B cell (primary cell): Measurements from ENCODE around the gene DNAJA3. TPM values are rescaled to one million over a fixed set of nuclear protein-coding genes. Genes with fewer than 3 reads are reported as not detected.

ENCODE experiments used
- ATAC-seq: fragments of 200-7000 bp; cut with Tn5 transposase; one replicate; pipeline ENCODE4 v1.10.0; 2021; ENCODE audit warnings: low read depth, mild to moderate bottlenecking, moderate number of reproducible peaks, moderate library complexity
- CTCF ChIA-PET: fragments of 350-600 bp; sonication (Branson Sonifier 250); formaldehyde crosslinking; loops from one replicate; lab custom pipeline; 2021; ENCODE audit warnings: antibody characterized with exemption, inconsistent platforms; lab: Charles Lee
- POLR2A ChIA-PET: fragments of 350-600 bp; sonication (Branson Sonifier 250); formaldehyde crosslinking; loops from one replicate; lab custom pipeline; 2021; ENCODE audit warnings: antibody characterized with exemption; lab: Charles Lee
- DNase-seq: peaks from one replicate; pipeline ENCODE4 v3.0.0; 2013
- H2AFZ ChIP-seq: 2 replicates; pipeline ENCODE4 v1.6.1; 2012; ENCODE audit warnings: mild to moderate bottlenecking, low read depth, low read length; ENCODE audit not compliant: insufficient read depth, poor library complexity, severe bottlenecking
- H3K27ac ChIP-seq, 2 donors: 1 replicate in 1 of 2; 2 replicates in 1 of 2; pipeline ENCODE4 v1.5.1; 2012 to 2013; ENCODE audit warnings: low read length in 2 of 2, mild to moderate bottlenecking in 2 of 2, moderate library complexity in 1 of 2
- H3K27me3 ChIP-seq, 4 experiments: fragments of 200-600 bp in 1 of 4; sonication (generic) in 1 of 4; replicated peaks in 1 of 4; 1 replicate in 2 of 4; 2 replicates in 2 of 4; pipeline versions ENCODE4 v1.6.1 to v1.7.0; 2013 to 2016; ENCODE audit warnings: low read length in 3 of 4, mild to moderate bottlenecking in 2 of 4, mixed read lengths in 1 of 4, moderate library complexity in 1 of 4; ENCODE audit not compliant: insufficient read depth in 4 of 4, control insufficient read depth in 3 of 4; ENCODE audit errors: control extremely low read depth in 1 of 4
- H3K36me3 ChIP-seq, 2 experiments: replicated peaks in 1 of 2; 1 replicate in 1 of 2; 2 replicates in 1 of 2; pipeline versions ENCODE4 v1.6.1 to v1.7.1; 2013; ENCODE audit warnings: low read length in 1 of 2; ENCODE audit not compliant: insufficient read depth in 2 of 2, control insufficient read depth in 1 of 2; ENCODE audit errors: control extremely low read depth in 1 of 2, extremely low read depth in 1 of 2
- H3K4me1 ChIP-seq, 2 donors: fragments of 200-600 bp in 1 of 2; sonication (generic) in 1 of 2; 1 replicate in 1 of 2; 2 replicates in 1 of 2; pipeline versions ENCODE4 v1.5.1 to v1.6.1; 2013 to 2017; ENCODE audit warnings: low read length in 2 of 2; ENCODE audit not compliant: control insufficient read depth in 2 of 2, insufficient read depth in 2 of 2
- H3K4me2 ChIP-seq: replicated peaks from 2 replicates; pipeline ENCODE3; 2012; ENCODE audit warnings: mild to moderate bottlenecking, low read depth, low read length; ENCODE audit not compliant: poor library complexity, severe bottlenecking
- H3K4me3 ChIP-seq, 5 experiments: fragments of 200-600 bp in 1 of 5; sonication (generic) in 1 of 5; 1 replicate in 3 of 5; 2 replicates in 2 of 5; pipeline versions ENCODE4 v1.5.1 to v1.7.0; 2011 to 2016; ENCODE audit warnings: low read length in 4 of 5, mild to moderate bottlenecking in 4 of 5, low read depth in 2 of 5, control low read depth in 1 of 5, moderate library complexity in 1 of 5; ENCODE audit not compliant: insufficient read depth in 1 of 5; ENCODE audit errors: control extremely low read depth in 1 of 5, extremely low read depth in 1 of 5
- H3K79me2 ChIP-seq: fragments of 200-600 bp; sonication (generic); one replicate; pipeline ENCODE4 v1.6.0; 2016; ENCODE audit warnings: low read length; ENCODE audit not compliant: control insufficient read depth, insufficient read depth
- H3K9ac ChIP-seq: fragments of 200-600 bp; sonication (generic); 2 replicates; pipeline ENCODE4 v1.6.1; 2017; ENCODE audit warnings: mild to moderate bottlenecking, low read length, moderate library complexity
- H3K9me3 ChIP-seq, 3 donors: one replicate each; pipeline versions ENCODE4 v1.6.1 to v1.7.1; 2013; ENCODE audit warnings: low read length in 2 of 3; ENCODE audit not compliant: control insufficient read depth in 2 of 3, insufficient read depth in 1 of 3; ENCODE audit errors: control extremely low read depth in 1 of 3
- H4K20me1 ChIP-seq: 2 replicates; pipeline ENCODE4 v1.6.0; 2012; ENCODE audit warnings: mild to moderate bottlenecking, low read length; ENCODE audit not compliant: insufficient read depth, control insufficient read depth, poor library complexity, severe bottlenecking
- H3K27ac Mint-ChIP-seq: one replicate; pipeline ENCODE4 v1.8.0; 2021; ENCODE audit warnings: mixed read lengths
- H3K27me3 Mint-ChIP-seq: one replicate; pipeline ENCODE4 v1.8.0; 2021; ENCODE audit warnings: mixed read lengths
- H3K4me1 Mint-ChIP-seq: one replicate; pipeline ENCODE4 v1.8.0; 2021; ENCODE audit warnings: mixed read lengths
- H3K4me3 Mint-ChIP-seq: one replicate; pipeline ENCODE4 v1.8.0; 2021; ENCODE audit warnings: mixed read lengths
- H3K9me3 Mint-ChIP-seq: one replicate; pipeline ENCODE4 v1.8.0; 2022; ENCODE audit warnings: mixed read lengths; ENCODE audit not compliant: insufficient read depth
- CTCF ChIP-seq: fragments of 200-600 bp; IDR thresholded peaks from one replicate; pipeline ENCODE4 v1.8.0; 2022; ENCODE audit warnings: antibody characterized with exemption, mild to moderate bottlenecking
- EZH2 ChIP-seq: IDR thresholded peaks from 2 replicates; pipeline ENCODE4 v1.6.1; 2012; ENCODE audit warnings: borderline replicate concordance, low read depth, mild to moderate bottlenecking, moderate library complexity, low read length; ENCODE audit not compliant: insufficient read depth, poor library complexity, severe bottlenecking
- WGBS: methylation state at CpG from one replicate; pipeline ENCODE4 v1.1.5; 2013; ENCODE audit warnings: missing lambda C conversion rate; ENCODE audit not compliant: insufficient coverage; 5-methylcytosine and 5-hydroxymethylcytosine counted together
- intact Hi-C: fragments of 100-400 bp; cut with micrococcal nuclease; formaldehyde crosslinking; loops from one replicate; pipeline ENCODE4 v1.10.0; 2022
- polyA plus RNA-seq: library from polyadenylated mRNA; depleted of rRNA; stranded (reverse); fragments of >200 nt; gene quantifications from 2 replicates; pipeline ENCODE4 v1.2.3, GENCODE V29; 2012
- total RNA-seq, 2 donors: library from RNA; stranded (reverse); fragments of 120-200 nt in 1 of 2; gene quantifications; 1 replicate in 1 of 2; 2 replicates in 1 of 2; pipeline versions ENCODE4 v1.2.3 to v1.2.4, GENCODE V29; 2013 to 2022

Gene DNAJA3
- total and polyA plus RNA-seq, 2 donors (not counting 1 experiment from before 2014, with no cell fraction given) = 59.3 to 67.7 TPM

DNA sequence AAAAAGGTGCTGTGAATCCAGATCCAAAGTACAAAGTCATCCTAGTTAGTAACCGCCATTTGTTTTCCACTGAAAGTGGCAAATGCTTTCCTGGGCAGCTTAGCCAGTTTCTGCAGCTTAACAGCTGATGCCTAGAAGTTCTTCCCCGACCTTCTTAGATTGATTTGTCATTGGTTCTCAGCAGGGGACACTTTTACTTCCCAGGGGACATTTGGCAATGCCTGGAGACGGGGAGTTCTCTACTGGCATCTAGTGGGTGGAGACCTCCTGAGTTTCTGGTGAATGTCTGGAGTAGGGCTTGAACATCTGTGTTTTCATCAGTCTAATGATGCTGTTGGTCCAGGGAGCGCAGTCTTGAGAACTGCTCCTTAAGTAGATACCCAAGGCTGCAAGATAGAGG, 7.6 kb downstream of the DNAJA3 start:
- TF ChIP-seq CTCF (no peak), EZH2 (no peak)
- H3K4me1 ChIP-seq = no peaks in the 10 kb centered on the region
- 92% methylated on average over 4 of the region's 4 CpGs for WGBS
- no peaks in the 10 kb centered on the region for H3K9me3 ChIP-seq
- POLR2A ChIA-PET = no interaction called here
- no peak overlapping the region for H2AFZ ChIP-seq
- H3K79me2 ChIP-seq = peaks cover 88% of the 10 kb centered on the region
- no peaks in the 10 kb centered on the region for H4K20me1 ChIP-seq
- H3K9ac ChIP-seq = no peak overlapping the region
- peaks cover 3% of the 10 kb centered on the region for H3K4me1 Mint-ChIP-seq
- CTCF ChIA-PET = no interaction called here
- DNase-seq = no peak
- peaks cover 15 to 48% of the 10 kb centered on the region in 2 experiments for H3K36me3 ChIP-seq
- no peak overlapping the region for H3K27ac ChIP-seq
- H3K4me3 Mint-ChIP-seq = no peak overlapping the region
- no peak overlapping the region for H3K4me2 ChIP-seq
- intact Hi-C loops = no loop called here
- no peaks in the 10 kb centered on the region for H3K9me3 Mint-ChIP-seq
- no peak overlapping the region for H3K4me3 ChIP-seq
- H3K27me3 Mint-ChIP-seq = no peaks in the 10 kb centered on the region
- no peaks in the 10 kb centered on the region for H3K27me3 ChIP-seq
- H3K27ac Mint-ChIP-seq = no peak overlapping the region
- ATAC-seq = no peak

- Mint-ChIP-seq H3K9me3 (no peaks in the 10 kb centered on the region), H3K27me3 (no peaks in the 10 kb centered on the region), H3K4me1 (no peaks in the 10 kb centered on the region), H3K27ac (no peak overlapping the region), H3K4me3 (no peak overlapping the region)
- H3K4me3 ChIP-seq = no peak overlapping the region
- POLR2A ChIA-PET = no interaction called here
- H3K4me1 ChIP-seq = no peaks in the 10 kb centered on the region
- TF ChIP-seq CTCF = no peak
- TF ChIP-seq EZH2 = no peak
- H3K79me2 ChIP-seq = peaks cover 88% of the 10 kb centered on the region
- H3K27ac ChIP-seq = no peak overlapping the region
- CTCF ChIA-PET = interaction anchor here (1.2 kb wide), 1 partner anchor 31 kb away, joined by 7 read pairs; no protein-coding TSS in a partner anchor
- DNase-seq (no peak), ATAC-seq (no peak)
- no peaks in the 10 kb centered on the region for H3K9me3 ChIP-seq
- no peak overlapping the region for H2AFZ ChIP-seq
- WGBS = 100% methylated on average over 3 of the region's 12 CpGs
- peaks cover 12 to 52% of the 10 kb centered on the region in 2 experiments for H3K36me3 ChIP-seq
- H4K20me1 ChIP-seq = no peaks in the 10 kb centered on the region
- no peak overlapping the region for H3K4me2 ChIP-seq
- intact Hi-C loops = no loop called here
- no peaks in the 10 kb centered on the region for H3K27me3 ChIP-seq
- H3K9ac ChIP-seq = no peak overlapping the region
Observed at GRCh38 chr16:4433914-4434787, 8.5 kb downstream of the DNAJA3 start.
